CD14-positive monocyte (primary cell): ENCODE results near the gene SLC37A4. TPM values are rescaled to one million over a fixed set of nuclear protein-coding genes. Genes with fewer than 3 reads are reported as not detected.

Source experiments
- DNase-seq, 3 donors: peaks; one replicate each; pipeline ENCODE4 v3.0.0-alpha.2; 2011 to 2022
- H2AFZ ChIP-seq: 2 replicates; pipeline ENCODE4 v1.6.0; 2012; ENCODE audit warnings: mild to moderate bottlenecking, low read depth, low read length, inconsistent platforms; ENCODE audit not compliant: insufficient read depth, poor library complexity, severe bottlenecking
- H3K27ac ChIP-seq, 2 donors: 1 replicate in 1 of 2; 2 replicates in 1 of 2; pipeline ENCODE4 v1.5.1; 2012 to 2013; ENCODE audit warnings: low read length in 2 of 2, control low read depth in 1 of 2, inconsistent platforms in 1 of 2, low read depth in 1 of 2, mild to moderate bottlenecking in 1 of 2
- H3K27me3 ChIP-seq, 2 donors: one replicate each; pipeline versions ENCODE4 v1.6.0 to v1.6.1; 2011 to 2013; ENCODE audit warnings: low read length in 2 of 2; ENCODE audit not compliant: control insufficient read depth in 2 of 2, insufficient read depth in 2 of 2
- H3K36me3 ChIP-seq, 2 donors: replicated peaks in 1 of 2; 1 replicate in 1 of 2; 2 replicates in 1 of 2; pipeline versions ENCODE4 v1.5.1 to v1.6.1; 2012 to 2013; ENCODE audit warnings: low read length in 2 of 2, control low read depth in 1 of 2, inconsistent platforms in 1 of 2, mild to moderate bottlenecking in 1 of 2; ENCODE audit not compliant: insufficient read depth in 2 of 2, control insufficient read depth in 1 of 2
- H3K4me1 ChIP-seq, 2 donors: 1 replicate in 1 of 2; 2 replicates in 1 of 2; pipeline versions ENCODE4 v1.5.1 to v1.6.1; 2012 to 2013; ENCODE audit warnings: low read length in 2 of 2, control low read depth in 1 of 2, inconsistent platforms in 1 of 2, mild to moderate bottlenecking in 1 of 2, moderate library complexity in 1 of 2; ENCODE audit not compliant: insufficient read depth in 2 of 2, control insufficient read depth in 1 of 2
- H3K4me2 ChIP-seq: replicated peaks from 2 replicates; pipeline ENCODE3; 2012; ENCODE audit warnings: low read length, moderate library complexity, mild to moderate bottlenecking; ENCODE audit not compliant: poor library complexity, severe bottlenecking; ENCODE audit errors: extremely low read depth
- H3K4me3 ChIP-seq, 3 experiments: fragments of 200-600 bp in 1 of 3; sonication (generic) in 1 of 3; replicated peaks in 1 of 3; 1 replicate in 2 of 3; 2 replicates in 1 of 3; pipeline ENCODE4 v1.5.1; 2011 to 2013; ENCODE audit warnings: low read length in 3 of 3, mild to moderate bottlenecking in 3 of 3, control low read depth in 2 of 3, low read depth in 2 of 3, inconsistent platforms in 1 of 3, moderate library complexity in 1 of 3
- H3K79me2 ChIP-seq: 2 replicates; pipeline ENCODE4 v1.6.0; 2012; ENCODE audit warnings: mild to moderate bottlenecking, control low read depth, inconsistent platforms, low read length, moderate library complexity; ENCODE audit not compliant: insufficient read depth
- H3K9ac ChIP-seq: 2 replicates; pipeline ENCODE4 v1.6.0; 2017; ENCODE audit warnings: low read length, mild to moderate bottlenecking; ENCODE audit not compliant: insufficient read depth, poor library complexity, severe bottlenecking
- H3K9me3 ChIP-seq, 2 donors: replicated peaks in 1 of 2; 1 replicate in 1 of 2; 2 replicates in 1 of 2; pipeline versions ENCODE4 v1.5.1 to v1.6.1; 2012 to 2013; ENCODE audit warnings: low read length in 2 of 2, control low read depth in 1 of 2; ENCODE audit not compliant: control insufficient read depth in 1 of 2, insufficient read depth in 1 of 2
- H4K20me1 ChIP-seq: 2 replicates; pipeline ENCODE4 v1.6.0; 2012; ENCODE audit warnings: mild to moderate bottlenecking, low read length, control low read depth, moderate library complexity; ENCODE audit not compliant: insufficient read depth
- H3K27ac Mint-ChIP-seq, 7 donors: one replicate each; pipeline ENCODE4 v1.8.0; 2020; ENCODE audit warnings: mild to moderate bottlenecking in 7 of 7, mixed read lengths in 7 of 7, moderate library complexity in 6 of 7, inconsistent platforms in 2 of 7
- H3K27me3 Mint-ChIP-seq, 3 donors: one replicate each; pipeline ENCODE4 v1.8.0; 2021 to 2022; ENCODE audit warnings: low read depth in 3 of 3, mild to moderate bottlenecking in 3 of 3, mixed read lengths in 3 of 3, moderate library complexity in 3 of 3, inconsistent platforms in 1 of 3
- H3K36me3 Mint-ChIP-seq, 2 donors: one replicate each; pipeline ENCODE4 v1.8.0; 2020; ENCODE audit warnings: mixed read lengths in 2 of 2, inconsistent platforms in 1 of 2, mild to moderate bottlenecking in 1 of 2
- H3K4me1 Mint-ChIP-seq: one replicate; pipeline ENCODE4 v1.8.0; 2020; ENCODE audit warnings: mild to moderate bottlenecking, mixed read lengths
- H3K4me3 Mint-ChIP-seq, 2 donors: one replicate each; pipeline ENCODE4 v1.8.0; 2020; ENCODE audit warnings: mild to moderate bottlenecking in 2 of 2, mixed read lengths in 2 of 2, moderate library complexity in 1 of 2
- H3K9me3 Mint-ChIP-seq, 7 donors: one replicate each; pipeline ENCODE4 v1.8.0; 2020 to 2022; ENCODE audit warnings: mixed read lengths in 7 of 7, mild to moderate bottlenecking in 6 of 7, moderate library complexity in 6 of 7, inconsistent platforms in 2 of 7
- WGBS: methylation state at CpG from one replicate; pipeline ENCODE4 v1.1.5; 2013; ENCODE audit warnings: missing lambda C conversion rate; ENCODE audit not compliant: insufficient coverage; 5-methylcytosine and 5-hydroxymethylcytosine counted together
- intact Hi-C, 2 donors: fragments of 100-400 bp; cut with micrococcal nuclease; formaldehyde crosslinking; loops; one replicate each; pipeline versions ENCODE4 v1.15.0 to v1.15.1; 2023
- polyA plus RNA-seq, 3 donors: library from polyadenylated mRNA; depleted of rRNA in 1 of 3; unstranded in 2 of 3; stranded (reverse) in 1 of 3; fragments of 300-500 nt in 2 of 3; fragments of >200 nt in 1 of 3; fragmentation: Illumina TruSeq in 2 of 3; gene quantifications; 1 replicate in 2 of 3; 2 replicates in 1 of 3; pipeline ENCODE4 v1.2.3, GENCODE V29; 2012 to 2021
- TF ChIP-seq, protein P1 (sequence below): fragments of 200-600 bp; IDR thresholded peaks from one replicate; pipeline ENCODE4 v1.8.0; 2022; ENCODE audit warnings: antibody characterized with exemption, mild to moderate bottlenecking

The SLC37A4 gene
- polyA plus RNA-seq, 3 donors = 5.9 to 8.0 (median 7.2) TPM

DNA sequence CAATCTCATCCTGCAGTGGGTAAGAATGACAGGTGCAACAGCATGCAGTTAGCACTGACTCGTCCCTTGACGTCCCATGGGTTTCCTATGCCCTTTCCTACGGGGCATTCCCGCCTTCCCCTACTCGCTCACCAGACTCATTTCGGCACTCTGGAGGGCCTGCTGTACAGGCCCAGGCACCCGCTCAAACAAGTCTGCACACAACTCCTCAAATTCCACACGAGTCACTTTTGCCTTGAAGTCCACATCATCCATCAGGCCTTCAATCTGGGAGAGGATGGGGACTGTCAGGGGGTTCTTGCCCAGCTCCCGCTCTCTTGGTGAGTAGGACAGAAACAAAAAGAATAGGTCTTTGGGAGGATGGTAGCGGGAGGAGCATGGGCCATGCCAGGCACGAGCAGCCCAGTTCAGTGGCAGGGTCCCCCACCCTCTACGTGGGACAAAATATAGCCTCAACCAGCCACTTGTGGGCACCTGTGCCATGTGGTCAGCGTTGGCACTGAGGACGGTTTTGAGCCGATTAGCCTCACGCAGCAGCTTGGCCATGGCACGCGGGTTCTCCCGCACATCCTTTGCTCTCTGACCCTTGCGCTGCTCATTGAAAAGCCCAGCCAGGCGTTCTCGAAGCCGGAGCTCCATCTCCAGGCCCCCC lies 21.6 kb upstream of the SLC37A4 start:
- H3K36me3 ChIP-seq = peaks cover 68 to 83% of the 10 kb centered on the region in 2 donors
- no peaks in the 10 kb centered on the region for H3K9me3 Mint-ChIP-seq
- intact Hi-C loops = no loop called here
- TF ChIP-seq, protein P1, sequence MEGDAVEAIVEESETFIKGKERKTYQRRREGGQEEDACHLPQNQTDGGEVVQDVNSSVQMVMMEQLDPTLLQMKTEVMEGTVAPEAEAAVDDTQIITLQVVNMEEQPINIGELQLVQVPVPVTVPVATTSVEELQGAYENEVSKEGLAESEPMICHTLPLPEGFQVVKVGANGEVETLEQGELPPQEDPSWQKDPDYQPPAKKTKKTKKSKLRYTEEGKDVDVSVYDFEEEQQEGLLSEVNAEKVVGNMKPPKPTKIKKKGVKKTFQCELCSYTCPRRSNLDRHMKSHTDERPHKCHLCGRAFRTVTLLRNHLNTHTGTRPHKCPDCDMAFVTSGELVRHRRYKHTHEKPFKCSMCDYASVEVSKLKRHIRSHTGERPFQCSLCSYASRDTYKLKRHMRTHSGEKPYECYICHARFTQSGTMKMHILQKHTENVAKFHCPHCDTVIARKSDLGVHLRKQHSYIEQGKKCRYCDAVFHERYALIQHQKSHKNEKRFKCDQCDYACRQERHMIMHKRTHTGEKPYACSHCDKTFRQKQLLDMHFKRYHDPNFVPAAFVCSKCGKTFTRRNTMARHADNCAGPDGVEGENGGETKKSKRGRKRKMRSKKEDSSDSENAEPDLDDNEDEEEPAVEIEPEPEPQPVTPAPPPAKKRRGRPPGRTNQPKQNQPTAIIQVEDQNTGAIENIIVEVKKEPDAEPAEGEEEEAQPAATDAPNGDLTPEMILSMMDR = no peak
- H4K20me1 ChIP-seq = no peaks in the 10 kb centered on the region
- peaks cover 82% of the 10 kb centered on the region in 2 donors for H3K36me3 Mint-ChIP-seq
- no peaks in the 10 kb centered on the region for H3K9me3 ChIP-seq
- no peak overlapping the region for H3K27ac ChIP-seq
- no peak for DNase-seq
- WGBS = 95% methylated on average over 20 of the region's 23 CpGs
- H3K4me2 ChIP-seq = no peak overlapping the region
- no peaks in the 10 kb centered on the region for H3K27me3 ChIP-seq
- peaks cover 20% of the 10 kb centered on the region for H3K79me2 ChIP-seq
- peaks cover 0 to 1% (median 0%) of the 10 kb centered on the region in 3 donors for H3K27me3 Mint-ChIP-seq
- peaks cover 9 to 12% of the 10 kb centered on the region in 2 donors for H3K4me1 ChIP-seq
- no peak overlapping the region for H2AFZ ChIP-seq
- no peak overlapping the region for H3K9ac ChIP-seq
- H3K4me1 Mint-ChIP-seq = peaks cover 12% of the 10 kb centered on the region
- H3K4me3 Mint-ChIP-seq = no peak overlapping the region
- no peak overlapping the region for H3K4me3 ChIP-seq
- H3K27ac Mint-ChIP-seq = peak overlapping the region in 2 of 7 donors; percentile 1 to 2

DNA sequence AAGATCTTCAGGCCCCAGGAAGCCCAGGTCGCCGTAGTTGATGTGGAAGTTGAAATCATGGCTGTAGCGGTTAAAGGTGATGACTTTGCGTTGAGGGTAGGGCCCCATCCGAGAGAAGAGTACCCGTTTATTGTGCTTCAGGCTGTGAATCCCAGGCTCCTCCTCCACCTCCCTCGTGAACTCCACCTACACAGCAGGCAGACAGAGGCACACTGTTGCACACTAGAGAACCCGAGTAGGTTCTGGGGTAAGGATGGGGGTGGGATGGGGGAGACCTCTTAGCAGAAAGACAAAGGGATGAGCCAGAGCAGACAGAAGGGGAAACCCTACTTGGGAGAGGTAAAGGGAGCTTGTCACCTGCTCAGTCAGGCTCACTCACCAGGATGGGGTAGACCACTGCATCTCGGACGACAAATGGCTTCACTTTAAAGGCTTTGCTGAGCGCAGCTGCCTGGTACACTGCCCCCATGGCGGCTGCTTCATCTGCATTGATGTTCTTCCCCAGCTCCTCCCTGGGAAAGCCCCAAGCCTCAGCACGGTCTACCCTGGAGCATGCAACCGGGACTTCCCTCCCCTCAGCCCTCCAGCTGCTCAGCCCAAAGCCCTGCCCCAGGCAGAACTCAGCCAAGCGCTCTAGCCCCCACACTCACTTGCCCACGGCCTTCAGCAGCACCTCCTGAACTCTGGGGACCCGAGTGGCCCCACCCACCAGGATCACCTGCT lies 20.9 kb upstream of the SLC37A4 start:
- Histone ChIP-seq H3K4me1 (peaks cover 9 to 11% of the 10 kb centered on the region in 2 donors), H3K9ac (no peak overlapping the region), H3K27me3 (no peaks in the 10 kb centered on the region), H3K9me3 (no peaks in the 10 kb centered on the region), H4K20me1 (no peaks in the 10 kb centered on the region), H3K27ac (no peak overlapping the region), H2AFZ (no peak overlapping the region), H3K4me3 (no peak overlapping the region), H3K79me2 (peaks cover 16% of the 10 kb centered on the region), H3K4me2 (no peak overlapping the region), H3K36me3 (peaks cover 72 to 90% of the 10 kb centered on the region in 2 donors)
- H3K9me3 Mint-ChIP-seq = no peaks in the 10 kb centered on the region
- peak overlapping the region in 2 of 7 donors; percentile 20 to 63 for H3K27ac Mint-ChIP-seq
- WGBS = 97% methylated on average over 10 of the region's 17 CpGs
- peaks cover 89% of the 10 kb centered on the region in 2 donors for H3K36me3 Mint-ChIP-seq
- intact Hi-C loops = no loop called here
- DNase-seq = no peak
- TF ChIP-seq, protein P1 = no peak
- H3K4me3 Mint-ChIP-seq = no peak overlapping the region
- H3K27me3 Mint-ChIP-seq = peaks cover 0 to 1% (median 0%) of the 10 kb centered on the region in 3 donors
- H3K4me1 Mint-ChIP-seq = peaks cover 12% of the 10 kb centered on the region
